Left lobe of liver (tissue), 2 donors: ENCODE measurements around the gene SEMA6D. TPM values are rescaled to one million over a fixed set of nuclear protein-coding genes. Genes with fewer than 3 reads are reported as not detected.

ENCODE experiments used
- ATAC-seq: fragments of 200-7000 bp; cut with Tn5 transposase; one replicate; pipeline ENCODE4 v1.9.1; 2020; ENCODE audit warnings: mild to moderate bottlenecking, moderate library complexity
- DNase-seq: peaks from one replicate; pipeline ENCODE4 v3.0.0-alpha.2; 2020; ENCODE audit warnings: low spot score
- total RNA-seq: library from RNA; stranded (reverse); gene quantifications from one replicate; pipeline ENCODE4 v1.2.1, GENCODE V29; 2021
- donor health status: DM: no; HTN: no; CAD: no; lungs with moderate emphysema.
- donor health status: DM: no; HTN: yes; CAD: no.

SEMA6D gene
- total RNA-seq, 1 donor from 2014 or later = 2.7 TPM

DNA sequence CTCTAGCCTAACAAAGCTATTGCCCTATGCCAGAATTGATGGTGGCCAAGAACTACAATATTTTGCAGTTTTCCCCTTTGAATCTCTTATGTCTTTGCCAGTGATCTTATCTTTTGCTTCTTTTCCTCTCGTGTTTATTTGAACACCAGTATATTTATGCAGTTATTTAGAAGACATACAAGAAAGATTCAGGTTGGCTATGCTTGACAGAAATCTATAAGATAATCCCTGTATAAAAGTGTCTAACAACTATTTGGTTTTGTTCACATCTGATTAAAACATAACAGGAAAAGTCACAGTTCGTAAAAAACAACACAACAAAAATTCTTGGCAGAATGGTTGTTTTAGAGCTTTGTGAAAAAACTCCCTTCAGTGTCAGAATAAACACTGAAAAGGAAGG is 63.7 kb downstream of the SEMA6D start:
- DNase-seq (no peak), ATAC-seq (no peak)

DNA sequence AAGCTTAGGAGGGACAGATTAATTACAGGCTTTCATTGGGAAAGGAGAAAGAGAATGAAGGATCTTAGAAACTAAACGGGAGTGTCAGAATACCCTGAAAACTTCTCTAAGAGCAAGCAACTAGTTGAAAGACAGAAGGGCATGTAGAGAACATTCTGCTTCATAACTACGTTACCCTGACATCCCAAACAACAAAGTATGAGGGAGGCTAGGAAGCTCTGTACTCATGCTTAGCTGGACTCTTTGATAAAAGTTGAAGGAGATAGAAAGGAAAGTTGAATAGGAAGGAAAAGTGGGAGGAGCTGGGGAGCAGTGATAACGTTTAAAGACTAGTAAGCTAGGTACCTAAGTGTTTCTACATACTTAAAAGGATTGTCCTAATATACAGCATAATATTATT is 64.2 kb downstream of the SEMA6D start:
- no peak for ATAC-seq
- DNase-seq = no peak

DNA sequence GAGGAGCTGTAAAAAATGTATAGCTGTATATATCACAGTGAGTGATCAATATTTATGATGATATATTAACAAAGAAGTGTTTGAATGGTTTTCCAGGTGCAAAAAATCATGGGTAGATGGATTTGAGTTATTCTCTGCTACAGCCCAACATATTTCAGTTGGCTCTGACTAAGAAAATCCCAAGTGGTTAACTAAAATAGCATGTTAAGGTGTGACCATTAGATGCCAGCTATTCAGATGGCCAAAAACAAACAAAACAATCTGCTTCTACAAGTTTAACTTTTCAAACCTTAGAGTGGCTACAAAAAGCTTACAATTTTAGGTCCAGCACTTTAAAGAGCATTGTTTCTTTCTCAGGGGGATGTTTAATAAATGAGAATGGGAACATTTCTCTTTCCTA is 67.5 kb downstream of the SEMA6D start:
- DNase-seq = no peak
- ATAC-seq = no peak

DNA sequence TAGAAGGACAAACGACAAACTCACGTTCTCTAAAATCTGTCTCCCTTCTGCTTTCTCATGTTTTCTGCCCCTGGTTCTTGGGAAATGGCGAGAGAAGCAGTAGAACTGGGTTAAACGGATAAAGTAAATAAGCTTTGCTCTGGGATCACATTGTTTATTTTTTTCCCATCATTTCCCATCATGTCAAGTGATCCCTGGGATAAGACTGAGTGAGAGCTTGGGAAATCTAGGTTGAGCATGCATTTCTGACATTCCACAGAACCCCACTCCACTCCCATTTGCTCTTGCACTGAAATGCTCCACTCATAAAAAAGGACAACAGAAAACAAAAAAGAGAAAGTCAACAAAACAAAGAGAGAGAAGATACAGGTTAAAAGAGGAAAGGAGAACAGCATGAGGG is 69.1 kb downstream of the SEMA6D start:
- ATAC-seq = no peak
- DNase-seq = no peak

DNA sequence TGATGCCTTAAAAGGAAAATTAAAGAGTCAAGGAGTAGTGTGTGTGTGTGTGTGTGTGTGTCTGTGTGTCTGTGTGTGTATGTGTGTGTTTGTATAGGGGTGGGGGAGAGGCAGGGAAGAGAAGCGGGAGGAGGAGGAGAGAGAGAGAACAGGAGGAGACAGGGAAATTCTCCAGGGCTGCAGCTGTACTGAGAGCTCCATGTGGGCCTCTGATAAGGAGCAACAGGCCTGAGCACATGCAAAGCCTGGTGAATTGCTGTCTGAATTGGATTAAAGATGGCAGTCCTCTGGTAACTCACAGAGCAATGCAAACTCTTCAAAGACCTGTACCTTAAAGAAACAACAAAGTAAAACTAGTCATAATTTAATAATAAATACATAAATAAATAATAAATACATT is 70.6 kb downstream of the SEMA6D start:
- DNase-seq (no peak), ATAC-seq (no peak)

DNA sequence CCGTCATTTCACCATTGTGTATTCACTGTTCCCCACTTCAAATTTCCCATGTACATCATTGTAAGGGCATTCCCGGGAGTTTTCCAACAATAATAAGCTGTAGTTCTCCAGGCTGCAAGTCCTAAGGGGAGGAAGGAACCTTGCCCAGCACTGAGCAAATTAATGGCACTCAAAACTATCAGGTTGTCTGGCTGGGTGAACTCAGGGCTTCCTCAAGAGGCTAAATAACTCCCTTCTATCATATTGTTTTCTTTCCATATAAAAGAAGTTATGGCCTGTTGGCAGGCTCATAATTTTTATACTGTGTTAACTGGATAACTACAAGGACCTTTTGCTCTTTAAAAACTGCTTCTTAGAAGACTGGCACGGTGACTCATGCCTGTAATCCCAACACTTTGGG is 71.4 kb downstream of the SEMA6D start:
- no peak for DNase-seq
- no peak for ATAC-seq

DNA sequence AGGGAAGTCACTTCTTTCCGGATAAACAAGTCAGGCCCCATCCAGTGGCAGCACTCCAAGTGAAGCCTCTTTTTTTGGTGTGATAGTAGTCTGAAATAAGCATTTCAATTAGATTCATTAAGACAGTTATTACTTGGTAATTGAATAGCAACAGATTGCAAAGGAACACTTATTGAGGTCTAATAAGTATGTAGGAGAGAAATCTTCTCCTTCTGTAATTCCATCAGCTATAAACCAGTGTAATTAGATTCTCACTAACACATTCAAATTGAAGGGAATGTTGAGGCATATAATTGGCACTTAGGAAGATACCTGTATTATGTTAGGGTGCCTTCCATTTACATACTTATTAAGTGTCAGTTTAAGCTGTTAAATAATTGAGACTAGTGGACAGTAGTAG is 73.9 kb downstream of the SEMA6D start:
- no peak for ATAC-seq
- DNase-seq = no peak

DNA sequence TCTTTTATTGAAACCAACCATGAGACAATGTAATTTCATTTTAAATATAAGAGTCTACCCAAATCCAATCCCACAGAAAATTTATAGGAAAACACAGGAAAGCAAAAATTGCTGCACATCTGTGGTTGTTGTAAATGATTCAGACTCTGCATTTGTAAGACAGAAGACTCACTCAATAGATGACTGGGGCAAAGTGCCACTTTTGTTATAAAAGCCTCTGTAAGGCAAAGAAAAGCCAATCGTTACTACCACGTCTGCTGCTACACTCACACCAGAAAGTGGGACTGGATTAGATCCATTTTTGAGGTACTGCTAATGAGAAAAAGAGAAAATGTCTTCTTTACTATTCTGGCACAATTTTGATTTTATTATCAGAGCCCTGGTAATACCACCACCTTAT is 74.9 kb downstream of the SEMA6D start:
- no peak for DNase-seq
- no peak for ATAC-seq

DNA sequence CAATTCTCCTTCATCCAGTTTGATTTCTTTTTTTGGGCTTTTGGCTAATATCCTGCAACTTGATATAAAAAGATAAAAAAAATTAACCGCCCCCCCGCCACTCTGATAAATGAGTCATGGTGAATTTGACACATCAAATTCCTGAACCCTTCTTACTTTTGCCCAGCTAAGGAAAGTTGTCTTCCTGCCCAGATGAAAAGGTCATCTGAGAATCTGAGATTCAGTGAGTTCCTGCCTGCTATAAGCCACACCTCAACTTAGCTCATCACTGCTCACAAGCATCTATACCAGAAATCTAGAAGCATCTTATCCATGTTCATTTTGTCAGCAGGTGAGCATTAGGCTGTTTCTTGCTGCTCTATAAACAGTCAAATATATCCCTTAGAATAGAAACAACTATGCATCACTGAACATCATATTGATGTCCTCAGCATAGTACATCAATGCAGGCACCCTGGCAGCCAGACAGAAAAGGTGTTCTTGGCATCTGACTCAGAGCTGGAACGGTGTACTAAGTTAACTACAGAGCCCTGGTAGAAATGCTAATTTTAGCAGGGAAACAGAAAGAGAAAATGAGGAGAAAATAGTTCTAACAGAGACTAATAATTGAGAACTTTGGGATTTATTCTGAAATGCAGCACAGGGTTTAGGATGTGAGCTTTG is 77.1 kb downstream of the SEMA6D start:
- no peak for DNase-seq

DNA sequence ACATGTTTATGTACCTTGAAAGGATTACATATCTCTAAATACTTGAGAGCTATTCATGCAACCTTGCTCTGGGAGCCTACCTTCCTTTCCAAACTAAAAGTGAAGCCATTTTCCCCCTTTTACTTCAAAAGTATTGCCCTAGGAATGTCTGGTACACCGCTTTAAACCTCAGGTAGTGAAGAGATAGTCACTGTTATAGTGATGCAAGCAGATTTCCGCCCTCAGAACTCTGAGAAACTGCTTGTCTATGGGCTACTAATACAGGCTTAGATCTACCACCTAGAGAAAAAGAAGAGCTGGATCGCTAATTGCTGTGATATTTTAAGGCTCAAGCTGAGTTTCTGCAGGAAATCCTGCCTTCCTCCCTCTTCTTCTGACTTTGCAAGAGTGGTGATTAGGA is 78.6 kb downstream of the SEMA6D start:
- ATAC-seq = no peak
- no peak for DNase-seq

More for the DNA sequence above, 77.1 kb downstream of the SEMA6D start:
- no peak for ATAC-seq

DNA sequence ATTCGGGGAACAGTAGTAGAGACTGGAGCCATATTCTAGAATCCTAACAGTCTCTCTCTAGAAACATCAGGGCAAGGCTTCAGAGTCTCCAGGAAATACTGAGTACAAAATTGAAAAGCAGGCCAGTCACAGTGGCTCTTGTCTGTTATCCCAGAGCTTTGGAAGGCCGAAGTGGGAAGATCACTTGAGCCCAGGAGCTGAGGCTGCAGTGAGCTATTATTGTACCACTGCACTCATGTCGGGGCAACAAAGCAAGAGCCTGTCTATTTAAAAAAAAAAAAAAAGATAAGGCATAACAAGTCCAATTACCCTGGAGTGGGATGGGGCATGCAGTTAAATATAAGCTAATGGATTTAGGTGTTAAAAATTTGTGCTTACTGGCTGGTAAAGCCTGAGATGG is 79.0 kb downstream of the SEMA6D start:
- ATAC-seq = no peak
- DNase-seq = no peak

DNA sequence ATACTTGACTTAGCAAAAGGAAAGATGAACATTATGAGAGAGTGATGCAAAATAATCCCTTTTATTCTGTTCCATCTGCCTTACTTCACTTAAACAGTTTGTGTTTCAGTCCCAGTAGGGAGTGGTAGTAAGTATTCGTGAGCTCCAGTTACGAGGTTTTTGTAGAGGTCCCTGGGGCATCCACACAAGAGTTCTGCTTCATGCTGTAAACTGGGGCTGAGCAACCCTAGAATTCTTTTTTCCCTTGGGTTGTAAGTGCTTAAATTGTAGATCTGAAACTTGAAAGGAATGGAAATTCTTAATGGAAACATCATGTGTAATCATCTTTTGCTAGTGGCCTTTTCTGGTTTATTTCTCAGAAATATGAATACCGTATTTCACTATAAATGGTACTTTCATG is 79.5 kb downstream of the SEMA6D start:
- DNase-seq (no peak), ATAC-seq (no peak)

DNA sequence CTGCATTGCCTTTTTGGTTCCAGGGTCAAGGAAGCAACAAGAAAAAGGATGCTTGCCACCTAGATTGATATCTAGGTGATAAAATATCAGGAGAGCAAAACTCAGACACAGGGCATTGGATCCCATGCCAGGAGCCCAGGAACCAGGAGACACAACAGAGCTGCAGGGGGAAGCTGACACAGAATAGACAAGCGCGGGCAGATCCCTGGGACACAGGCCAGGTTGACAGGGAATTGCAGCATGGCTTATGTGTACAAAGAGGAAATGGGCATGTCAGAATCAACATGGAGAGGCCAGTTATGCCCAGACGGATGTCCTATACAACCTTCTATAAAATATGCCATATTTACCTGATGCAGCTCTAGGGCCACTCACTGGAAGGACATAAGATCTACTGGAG is 84.2 kb downstream of the SEMA6D start:
- ATAC-seq (no peak), DNase-seq (no peak)

DNA sequence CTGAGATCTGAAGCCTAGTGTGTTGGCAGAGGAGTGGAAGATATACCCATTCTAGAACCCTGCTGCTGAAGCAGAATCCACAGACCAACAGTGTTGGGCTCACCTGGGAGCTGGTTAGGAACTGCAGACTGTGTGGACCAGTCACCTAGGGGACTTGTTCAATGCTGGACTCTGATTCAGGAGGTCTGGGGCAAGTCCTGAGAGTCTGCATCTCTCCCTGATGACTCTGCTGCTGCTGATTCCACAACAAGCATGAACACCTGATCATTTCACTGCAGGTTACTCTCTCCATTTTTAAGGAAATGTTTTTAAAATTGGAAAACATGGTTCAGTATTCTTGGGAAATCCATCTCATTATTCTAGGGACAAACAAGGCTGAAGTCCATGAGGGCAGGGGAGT is 84.9 kb downstream of the SEMA6D start:
- DNase-seq (no peak), ATAC-seq (no peak)

DNA sequence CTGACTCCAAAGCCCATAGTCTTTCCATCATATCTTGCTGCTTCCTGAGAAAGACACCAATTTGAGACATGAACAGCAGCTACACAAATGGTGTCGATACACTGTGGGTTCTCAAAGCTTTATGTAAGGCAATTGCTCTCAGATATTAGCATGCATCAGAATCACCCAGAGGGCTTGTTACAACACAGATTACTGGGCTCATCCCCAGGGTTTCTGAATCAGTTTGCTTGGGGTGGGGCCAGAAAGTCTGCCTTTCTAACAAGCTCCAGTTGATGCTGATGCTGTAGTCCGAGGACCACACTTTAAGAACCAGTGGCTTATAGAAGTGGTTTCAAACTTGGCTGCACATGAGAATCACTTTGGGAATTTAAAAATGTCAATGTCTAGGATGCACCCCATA is 86.5 kb downstream of the SEMA6D start:
- ATAC-seq (no peak), DNase-seq (no peak)

DNA sequence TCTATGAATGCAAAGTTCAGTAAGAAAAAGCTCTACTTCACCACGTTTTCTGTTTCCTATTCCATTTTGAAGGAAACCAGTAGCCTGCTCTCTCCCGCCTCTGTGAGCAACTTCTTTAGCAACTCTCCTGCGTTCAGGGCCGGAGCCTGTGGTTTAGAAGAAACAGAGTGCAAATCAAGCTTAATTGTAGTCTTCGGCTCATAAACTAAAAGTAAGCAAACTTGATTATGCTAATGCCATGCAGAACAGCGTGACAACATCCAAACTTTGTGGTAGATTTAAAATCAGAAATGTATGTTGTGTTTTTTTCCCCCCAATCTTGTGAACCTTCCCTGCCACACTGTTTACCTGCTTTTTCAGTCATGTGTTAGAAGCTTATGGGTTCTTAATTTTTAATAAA is 87.4 kb downstream of the SEMA6D start:
- no peak for DNase-seq
- ATAC-seq = no peak

DNA sequence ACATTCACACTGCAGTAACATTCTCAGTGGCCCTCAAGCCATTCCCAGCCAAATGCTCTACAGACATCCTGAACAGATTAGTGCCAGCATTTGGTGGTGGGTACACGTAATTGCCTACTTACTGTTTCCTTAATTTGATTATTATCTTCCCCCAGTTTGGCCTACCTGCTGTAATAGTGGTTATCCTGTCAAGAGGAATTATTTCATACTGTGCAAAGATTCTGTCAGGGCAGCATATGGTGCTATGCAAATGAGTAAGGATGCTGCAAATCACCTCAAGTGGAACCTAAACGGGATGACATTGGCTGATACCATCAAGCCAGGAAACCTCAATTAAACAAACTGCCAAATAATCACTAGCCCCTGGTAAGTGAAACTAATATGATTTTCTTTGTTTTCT is 88.7 kb downstream of the SEMA6D start:
- DNase-seq (no peak), ATAC-seq (no peak)

DNA sequence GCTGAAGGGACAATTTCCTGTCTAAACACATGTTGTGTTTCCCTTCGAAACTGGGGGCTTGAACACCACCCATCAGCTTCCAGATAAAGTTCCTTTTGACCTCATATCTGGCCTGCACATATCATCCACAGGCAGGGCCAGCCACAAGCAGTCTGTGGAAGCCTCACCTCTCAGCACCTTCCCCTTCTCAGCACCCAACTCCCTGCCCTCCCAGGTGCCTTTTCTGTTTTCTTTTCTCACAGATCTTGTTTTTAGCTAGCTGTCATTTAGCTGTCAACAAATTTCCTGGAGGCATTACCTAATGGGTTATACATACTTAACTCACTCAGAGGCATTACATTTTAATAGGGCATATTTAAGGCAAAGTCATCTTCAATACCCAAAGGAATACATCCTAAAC is 93.9 kb downstream of the SEMA6D start:
- no peak for ATAC-seq
- DNase-seq = no peak

DNA sequence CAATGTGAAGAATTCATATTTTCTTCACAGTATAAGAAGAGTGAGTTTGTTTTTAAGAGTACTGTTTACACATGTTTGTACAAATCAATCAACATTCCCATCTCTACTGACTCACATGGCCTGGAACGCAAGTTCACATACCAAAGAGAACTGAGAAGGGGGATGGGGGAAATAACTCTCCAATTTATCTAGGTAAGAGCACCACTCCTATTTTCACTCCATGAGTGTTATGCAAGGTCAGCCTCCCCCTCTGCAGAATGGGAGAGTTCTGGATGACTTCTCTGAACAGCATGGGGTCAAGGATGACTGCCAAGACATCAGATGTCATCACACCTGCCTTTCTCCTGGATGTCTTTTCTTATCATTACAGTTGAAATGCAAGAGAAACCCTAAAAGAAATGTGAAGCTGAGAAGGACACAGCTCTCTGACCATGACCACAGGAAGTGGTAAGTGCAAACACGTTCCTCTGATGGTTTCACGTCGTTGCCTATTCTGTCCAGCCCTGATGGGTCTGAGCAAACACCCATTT is 95.2 kb downstream of the SEMA6D start:
- no peak for DNase-seq
- ATAC-seq = peak; percentile 19

DNA sequence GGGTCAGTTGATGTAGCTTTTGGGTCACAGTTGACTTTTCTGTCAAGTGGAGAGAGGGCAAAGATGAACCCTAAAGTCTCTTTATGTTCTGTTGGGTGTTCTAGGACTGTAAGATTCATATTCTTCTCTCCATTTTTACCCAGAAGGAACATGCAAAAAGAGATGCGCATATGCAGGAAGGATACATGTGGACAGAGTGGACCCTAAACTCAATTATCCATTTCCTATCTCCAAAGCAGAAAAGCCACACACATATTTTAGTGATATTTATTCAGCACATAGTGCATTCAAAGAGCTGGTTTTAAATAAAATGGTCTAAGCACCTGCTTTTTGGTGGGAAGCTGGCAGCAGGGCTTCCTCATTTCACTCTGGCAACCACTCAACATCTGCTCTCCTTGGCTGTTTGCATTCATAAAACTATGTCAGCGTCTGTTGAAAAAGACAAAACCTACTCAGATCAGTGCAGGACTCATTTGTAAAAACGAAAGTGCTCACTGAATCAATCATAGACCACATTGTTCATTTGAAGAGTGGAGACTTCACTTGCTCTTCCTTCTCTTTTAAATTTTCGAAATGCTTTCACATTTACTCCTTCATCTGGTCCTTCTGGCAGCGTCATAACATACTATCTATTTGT is 96.6 kb downstream of the SEMA6D start:
- no peak for ATAC-seq
- no peak for DNase-seq

DNA sequence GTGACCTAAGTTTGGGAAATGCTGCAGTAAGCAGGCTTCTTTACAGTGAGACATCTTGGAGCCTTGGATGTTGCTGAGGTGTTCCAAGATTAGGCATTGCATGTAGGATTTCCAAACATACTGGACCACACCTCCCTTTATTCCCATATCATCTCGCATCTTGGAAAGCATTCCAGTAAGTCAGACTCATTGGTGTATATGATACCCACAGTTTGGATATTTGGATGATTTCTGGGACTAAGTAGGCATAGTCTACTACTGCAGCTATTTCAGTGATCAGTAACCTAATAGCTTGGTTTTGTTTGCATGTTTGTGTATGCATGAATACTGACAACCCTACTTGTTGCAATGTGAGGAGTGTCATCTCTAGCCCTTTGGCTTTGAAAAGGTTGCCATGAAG is 97.3 kb downstream of the SEMA6D start:
- no peak for ATAC-seq

DNA sequence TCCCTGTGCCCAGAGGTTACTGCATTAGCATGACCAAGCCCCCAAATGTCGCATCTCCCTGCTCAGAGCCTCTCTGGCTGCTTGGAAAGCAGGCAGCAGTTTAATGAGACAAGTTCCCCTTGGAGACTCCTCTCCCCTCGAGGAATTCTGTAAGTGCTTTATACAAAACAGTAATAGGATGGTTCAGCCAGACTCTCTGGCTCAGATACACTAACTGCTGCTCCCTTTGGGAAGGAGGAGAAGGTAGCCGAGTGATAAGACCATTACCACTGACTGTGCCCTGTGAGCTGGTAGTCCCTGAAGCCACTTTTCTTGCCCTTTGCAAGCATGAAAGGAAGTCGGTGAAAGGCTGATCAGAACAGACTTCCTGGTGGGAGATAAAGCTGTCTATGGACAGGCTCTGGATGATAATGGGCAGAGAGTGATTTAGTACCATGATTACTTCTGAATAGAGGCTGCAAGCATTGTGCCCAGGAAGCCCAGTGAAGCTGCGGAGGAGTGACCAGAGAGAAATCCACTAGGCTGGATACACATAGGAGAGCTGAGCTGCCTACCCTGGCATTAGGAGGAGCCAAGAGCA is 100.8 kb downstream of the SEMA6D start:
- ATAC-seq (no peak), DNase-seq (no peak)

More for the DNA sequence above, 97.3 kb downstream of the SEMA6D start:
- no peak for DNase-seq
